Measurements from ENCODE around the gene SLFN12. TPM values are rescaled to one million over a fixed set of nuclear protein-coding genes. Genes with fewer than 3 reads are reported as not detected.

SLFN12 gene
- total RNA-seq, 2 experiments from 2014 or later: 5.4 TPM

GRCh38 chr17:35373984-35374765 lies 58.1 kb downstream of the SLFN12 start:
- Mint-ChIP-seq H3K27me3 (peaks cover 1% of the 10 kb centered on the region), H3K36me3 (ENCODE audit: low read depth) (peaks cover 31% of the 10 kb centered on the region), H3K4me1 (peaks cover 47% of the 10 kb centered on the region), H3K4me3 (peak overlapping the region; percentile 85), H3K27ac (peak overlapping the region; percentile 98), H3K9me3 (ENCODE audit: low read depth) (peaks cover 20% of the 10 kb centered on the region)
- POLR2A ChIA-PET: interaction anchor here (0.5 to 2.6 kb wide), 11 partner anchors 23 to 301 kb away, joined by 3 to 32 read pairs (median 4); partner anchors contain the start of genes PEX12, SLFN12 and SLFN12L
- peak; percentile 75 for ATAC-seq
- intact Hi-C loops (cut with DNase I, micrococcal nuclease): loop anchor here (1.0 to 10.0 kb wide), 17 partner anchors 59 to 1171 kb away; partner anchors contain the start of genes AP2B1 (in 1 of the 2), GGNBP2 (in 1 of the 2), NLE1 (in 1 of the 2) and SLFN12 (in 1 of the 2)
- DNase-seq: peak; percentile 76
- CTCF ChIA-PET: interaction anchor here (0.6 to 1.3 kb wide), 8 partner anchors 62 to 557 kb away, joined by 3 to 5 read pairs (median 4); partner anchors contain the start of gene SLFN12L

GRCh38 chr17:35373534-35373983 lies 58.7 kb downstream of the SLFN12 start, which contains the start of gene SLFN11:
SLFN11 (minus strand) TSS chr17:35373621; CDS start chr17:35363807, 9,814 bp downstream.
- Mint-ChIP-seq H3K27me3 (peaks cover 1% of the 10 kb centered on the region), H3K4me3 (peak within 1 kb of the TSS; percentile 85), H3K27ac (peak within 1 kb of the TSS; percentile 98), H3K9me3 (ENCODE audit: low read depth) (peaks cover 20% of the 10 kb centered on the region), H3K36me3 (ENCODE audit: low read depth) (peaks cover 37% of the 10 kb centered on the region), H3K4me1 (peaks cover 50% of the 10 kb centered on the region)
- intact Hi-C loops (cut with DNase I, micrococcal nuclease): loop anchor here (1.0 to 10.0 kb wide), 14 partner anchors 59 to 1171 kb away; partner anchors contain the start of genes AP2B1 (in 1 of the 2), GGNBP2 (in 1 of the 2), NLE1 (in 1 of the 2) and SLFN12 (in 1 of the 2)
- POLR2A ChIA-PET: interaction anchor here (0.5 to 2.6 kb wide), 14 partner anchors 10 to 301 kb away, joined by 3 to 32 read pairs (median 3); partner anchors contain the start of genes PEX12, SLFN12 and SLFN12L
- CTCF ChIA-PET: interaction anchor here (0.5 to 1.3 kb wide), 10 partner anchors 30 to 936 kb away, joined by 3 to 5 read pairs (median 4); partner anchors contain the start of gene SLFN12L
- DNase-seq (peak; percentile 95), ATAC-seq (peak; percentile 70)

- DNase-seq (peak; percentile 51), ATAC-seq (peak; percentile 2)
- Mint-ChIP-seq H3K4me3 (peak overlapping the region; percentile 85), H3K36me3 (ENCODE audit: low read depth) (peaks cover 41% of the 10 kb centered on the region), H3K4me1 (peaks cover 56% of the 10 kb centered on the region), H3K27me3 (peaks cover 1% of the 10 kb centered on the region), H3K9me3 (ENCODE audit: low read depth) (peaks cover 20% of the 10 kb centered on the region), H3K27ac (peak overlapping the region; percentile 98)
- POLR2A ChIA-PET: interaction anchor here (0.5 to 2.6 kb wide), 11 partner anchors 10 to 206 kb away, joined by 3 to 32 read pairs (median 3); partner anchors contain the start of genes PEX12, SLFN12 and SLFN12L
- CTCF ChIA-PET: interaction anchor here (0.5 to 1.9 kb wide), 10 partner anchors 31 to 936 kb away, joined by 3 to 6 read pairs (median 4); partner anchors contain the start of gene SLFN12L
- intact Hi-C loops (cut with DNase I, micrococcal nuclease): loop anchor here (1.0 to 10.0 kb wide), 14 partner anchors 60 to 1172 kb away; partner anchors contain the start of genes AP2B1 (in 1 of the 2), GGNBP2 (in 1 of the 2), NLE1 (in 1 of the 2) and SLFN12 (in 1 of the 2)
Measured at GRCh38 chr17:35372846-35373533, 59.3 kb downstream of the SLFN12 start.

DNA sequence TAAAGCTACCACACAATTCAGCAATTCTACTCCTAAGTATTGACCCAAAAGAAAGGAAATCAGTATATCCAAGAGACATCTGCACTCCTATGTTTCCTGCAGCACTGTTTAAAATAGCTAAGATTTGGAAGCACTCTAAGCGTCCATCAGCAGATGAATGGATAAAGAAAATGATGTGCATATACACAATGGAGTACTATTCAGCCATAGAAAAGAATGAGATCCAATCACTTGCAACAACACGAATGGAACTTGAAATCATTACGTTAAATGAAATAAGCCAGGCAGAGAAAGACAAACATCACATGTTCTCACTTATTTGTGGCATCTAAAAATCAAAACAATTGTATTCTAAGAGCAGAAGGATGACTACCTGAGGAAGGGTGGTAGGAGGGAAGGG lies 60.4 kb downstream of the SLFN12 start:
- DNase-seq: no peak
- CTCF ChIA-PET: interaction anchor here (1.9 kb wide), 1 partner anchor 60 kb away, joined by 4 read pairs; no protein-coding TSS in a partner anchor
- peaks cover 20% of the 10 kb centered on the region for H3K9me3 Mint-ChIP-seq (ENCODE audit: low read depth)
- peaks cover 56% of the 10 kb centered on the region for H3K4me1 Mint-ChIP-seq
- H3K4me3 Mint-ChIP-seq: peak overlapping the region; percentile 85
- peaks cover 43% of the 10 kb centered on the region for H3K36me3 Mint-ChIP-seq (ENCODE audit: low read depth)
- H3K27ac Mint-ChIP-seq: no peak overlapping the region
- ATAC-seq: no peak
- H3K27me3 Mint-ChIP-seq: peaks cover 1% of the 10 kb centered on the region
- intact Hi-C loops (cut with DNase I, micrococcal nuclease): loop anchor here (2.0 to 10.0 kb wide), 10 partner anchors 61 to 1173 kb away; partner anchors contain the start of genes AP2B1 (in 1 of the 2), GGNBP2 (in 1 of the 2), NLE1 (in 1 of the 2) and SLFN12 (in 1 of the 2)
- POLR2A ChIA-PET: interaction anchor here (2.3 to 2.6 kb wide), 2 partner anchors 116 to 163 kb away, joined by 14 to 32 read pairs; partner anchors contain the start of gene SLFN12L

- ChIA-PET CTCF (interaction anchor here (0.5 to 1.4 kb wide), 6 partner anchors 9 to 173 kb away, joined by 3 to 4 read pairs (median 3); no protein-coding TSS in a partner anchor), POLR2A (interaction anchor here (0.7 kb wide), 1 partner anchor 426 kb away, joined by 3 read pairs; no protein-coding TSS in a partner anchor)
- peaks cover 20% of the 10 kb centered on the region for H3K9me3 Mint-ChIP-seq (ENCODE audit: low read depth)
- no peak overlapping the region for H3K4me3 Mint-ChIP-seq
- peaks cover 47% of the 10 kb centered on the region for H3K4me1 Mint-ChIP-seq
- ATAC-seq (peak; percentile 91), DNase-seq (peak; percentile 30)
- H3K27me3 Mint-ChIP-seq: peaks cover 1% of the 10 kb centered on the region
- intact Hi-C loops (cut with DNase I, micrococcal nuclease): no loop called here
- peaks cover 67% of the 10 kb centered on the region for H3K36me3 Mint-ChIP-seq (ENCODE audit: low read depth)
- H3K27ac Mint-ChIP-seq: peak overlapping the region; percentile 39
Measured at GRCh38 chr17:35368081-35368830, 64.0 kb downstream of the SLFN12 start.

DNA sequence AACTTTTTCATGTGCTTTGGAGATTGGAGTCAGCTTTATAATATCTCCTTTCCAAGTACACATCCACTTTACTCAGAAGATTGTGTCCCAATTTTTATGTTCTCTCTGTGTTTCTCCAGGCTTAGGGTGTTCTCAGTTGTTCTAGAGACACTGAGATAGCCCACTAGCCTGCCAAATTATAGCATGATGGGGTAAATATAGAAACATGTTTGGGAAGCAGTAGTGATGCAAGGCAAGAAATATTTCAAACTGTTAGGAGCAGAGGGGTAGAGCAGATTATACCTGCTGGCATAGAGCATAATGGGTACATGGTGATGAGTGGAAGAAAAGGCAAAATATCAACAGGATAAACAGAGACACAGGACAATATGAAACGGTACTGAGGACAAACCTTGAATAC lies 71.3 kb downstream of the SLFN12 start:
- intact Hi-C loops (cut with DNase I, micrococcal nuclease): no loop called here
- H3K36me3 Mint-ChIP-seq (ENCODE audit: low read depth): peaks cover 69% of the 10 kb centered on the region
- ChIA-PET POLR2A (no interaction called here), CTCF (interaction anchor here (0.6 kb wide), 1 partner anchor 222 kb away, joined by 3 read pairs; no protein-coding TSS in a partner anchor)
- no peak overlapping the region for H3K27ac Mint-ChIP-seq
- no peak for DNase-seq
- ATAC-seq: no peak
- H3K4me1 Mint-ChIP-seq: peaks cover 15% of the 10 kb centered on the region
- no peaks in the 10 kb centered on the region for H3K27me3 Mint-ChIP-seq
- H3K9me3 Mint-ChIP-seq (ENCODE audit: low read depth): no peaks in the 10 kb centered on the region
- no peak overlapping the region for H3K4me3 Mint-ChIP-seq

Other genes starting within 250 kb of the SLFN12 start
- gene SLC35G3, start 238.1 kb downstream of the SLFN12 start, total RNA-seq: not detected
- gene SLFN5, start 189.4 kb downstream of the SLFN12 start, total RNA-seq: 10 to 100 TPM; 28.8 to 29.8 TPM
- 10 to 100 TPM; 63.7 to 67.9 TPM for gene SLFN11, start 58.9 kb downstream of the SLFN12 start, total RNA-seq
- gene SLFN13, start 16.3 kb upstream of the SLFN12 start, total RNA-seq: 10 to 100 TPM; 18.6 to 22.5 TPM
- 10 to 100 TPM; 23.3 to 23.7 TPM for gene SLFN12L, start 105.2 kb upstream of the SLFN12 start, total RNA-seq
- not detected for gene SLFN14, start 128.3 kb upstream of the SLFN12 start, total RNA-seq
- gene PEX12, start 146.1 kb upstream of the SLFN12 start, total RNA-seq: 1 to 10 TPM; 5.7 to 6.1 TPM
- 100 to 1,000 TPM; 166 to 184 TPM for gene AP2B1, start 154.8 kb upstream of the SLFN12 start, total RNA-seq